SK-N-SH (cell line): ENCODE results near the gene SCART1. TPM values are rescaled to one million over a fixed set of nuclear protein-coding genes. Genes with fewer than 3 reads are reported as not detected.

ENCODE experiments used
- CTCF ChIA-PET: fragments of 300-600, 350-600 bp; formaldehyde crosslinking; extraction: SDS; loops from one replicate; lab custom pipeline; 2021; lab: Yijun Ruan, JAX
- POLR2A ChIA-PET: fragments of 350-600 bp; sonication (Branson Sonifier 250); formaldehyde crosslinking; extraction: SDS; loops from one replicate; lab custom pipeline; 2020; ENCODE audit warnings: antibody characterized with exemption, inconsistent platforms; lab: Yijun Ruan, JAX
- DNase-seq: peaks from one replicate; pipeline ENCODE4 v3.0.0; 2012
- H2AFZ ChIP-seq: fragments of 200-600 bp; sonication (generic); 2 replicates; pipeline ENCODE4 v1.8.1; 2016; ENCODE audit warnings: antibody characterized with exemption, mild to moderate bottlenecking, low read depth
- H3F3A ChIP-seq: fragments of 200-600 bp; sonication (generic); replicated peaks from 2 replicates; pipeline ENCODE3; 2016; ENCODE audit warnings: antibody characterized with exemption, mild to moderate bottlenecking; ENCODE audit not compliant: insufficient read depth
- H3K27ac ChIP-seq, 2 experiments: fragments of 200-500 bp in 1 of 2; fragments of 200-600 bp in 1 of 2; sonication (Bioruptor generic) in 1 of 2; sonication (generic), shearing (Covaris generic) in 1 of 2; 2 replicates each; pipeline versions ENCODE4 v1.5.1 to v1.6.1; 2014 to 2016; ENCODE audit warnings: low read depth in 2 of 2, inconsistent platforms in 1 of 2, low read length in 1 of 2, mild to moderate bottlenecking in 1 of 2, mixed read lengths in 1 of 2
- H3K27me3 ChIP-seq: fragments of 200-600 bp; sonication (generic), shearing (Covaris generic); 2 replicates; pipeline ENCODE4 v1.6.1; 2016; ENCODE audit warnings: mixed run types; ENCODE audit not compliant: insufficient read depth
- H3K36me3 ChIP-seq, 2 experiments: fragments of 200-500 bp in 1 of 2; fragments of 200-600 bp in 1 of 2; sonication (Bioruptor generic) in 1 of 2; sonication (generic) in 1 of 2; replicated peaks in 1 of 2; 2 replicates each; pipeline versions ENCODE3 to v1.5.1; 2014 to 2016; ENCODE audit warnings: low read length in 1 of 2, mild to moderate bottlenecking in 1 of 2; ENCODE audit not compliant: insufficient read depth in 2 of 2, control insufficient read depth in 1 of 2
- H3K4me1 ChIP-seq, 2 experiments: fragments of 200-500 bp in 1 of 2; fragments of 200-600 bp in 1 of 2; sonication (Bioruptor generic) in 1 of 2; sonication (generic), shearing (Covaris generic) in 1 of 2; 2 replicates each; pipeline versions ENCODE4 v1.5.1 to v1.6.1; 2014 to 2016; ENCODE audit warnings: low read depth in 1 of 2, low read length in 1 of 2, mixed run types in 1 of 2; ENCODE audit not compliant: insufficient read depth in 2 of 2, control insufficient read depth in 1 of 2
- H3K4me2 ChIP-seq: fragments of 200-600 bp; sonication (generic), shearing (Covaris generic); 2 replicates; pipeline ENCODE4 v1.6.1; 2017; ENCODE audit warnings: mixed run types
- H3K4me3 ChIP-seq, 2 experiments: fragments of 200-500 bp in 1 of 2; fragments of 200-600 bp in 1 of 2; sonication (Bioruptor generic) in 1 of 2; sonication (generic), shearing (Covaris generic) in 1 of 2; 2 replicates each; pipeline versions ENCODE4 v1.5.1 to v1.8.1; 2014 to 2016; ENCODE audit warnings: low read depth in 2 of 2, inconsistent platforms in 1 of 2, low read length in 1 of 2, mild to moderate bottlenecking in 1 of 2, mixed read lengths in 1 of 2, moderate library complexity in 1 of 2
- H3K79me2 ChIP-seq: fragments of 200-600 bp; sonication (generic); 2 replicates; pipeline ENCODE4 v1.8.1; 2017; ENCODE audit warnings: mild to moderate bottlenecking; ENCODE audit not compliant: insufficient read depth
- H3K9ac ChIP-seq: fragments of 200-600 bp; sonication (generic); 2 replicates; pipeline ENCODE4 v1.6.1; 2017; ENCODE audit warnings: mixed run types
- H3K9me2 ChIP-seq: fragments of 200-600 bp; sonication (generic); 2 replicates; pipeline ENCODE4 v1.6.1; 2017; ENCODE audit warnings: mixed run types
- H3K9me3 ChIP-seq: fragments of 200-600 bp; sonication (generic); 2 replicates; pipeline ENCODE4 v1.6.1; 2017; ENCODE audit warnings: mixed run types, mild to moderate bottlenecking, moderate library complexity
- H4K20me1 ChIP-seq: fragments of 200-600 bp; sonication (generic); 2 replicates; pipeline ENCODE4 v1.6.1; 2017; ENCODE audit warnings: mild to moderate bottlenecking, mixed run types; ENCODE audit not compliant: insufficient read depth
- EP300 ChIP-seq, 2 experiments: IDR thresholded peaks; 2 replicates each; pipeline versions ENCODE4 v1.4.0 to v1.6.1; 2012; ENCODE audit warnings: borderline replicate concordance in 1 of 2, low read depth in 1 of 2, low read length in 1 of 2
- FOSL2 ChIP-seq: IDR thresholded peaks from 2 replicates; pipeline ENCODE4 v1.4.0; 2012; ENCODE audit warnings: low read depth, mild to moderate bottlenecking, moderate library complexity, borderline replicate concordance
- FOXM1 ChIP-seq: IDR thresholded peaks from 2 replicates; pipeline ENCODE4 v1.4.0; 2012; ENCODE audit warnings: low read depth, mild to moderate bottlenecking
- GATA2 ChIP-seq: sonication (generic); formaldehyde crosslinking; IDR thresholded peaks from 2 replicates; pipeline ENCODE4 v1.5.0; 2020; ENCODE audit warnings: mild to moderate bottlenecking, missing genetic modification reagents
- NFIC ChIP-seq: IDR thresholded peaks from 2 replicates; pipeline ENCODE4 v1.4.0; 2012; ENCODE audit warnings: borderline replicate concordance
- NRF1 ChIP-seq: IDR thresholded peaks from 2 replicates; pipeline ENCODE4 v1.6.1; 2012; ENCODE audit warnings: low read depth, mild to moderate bottlenecking, low read length
- RAD21 ChIP-seq: IDR thresholded peaks from 2 replicates; pipeline ENCODE4 v1.6.1; 2012; ENCODE audit warnings: mild to moderate bottlenecking, low read length
- RCOR1 ChIP-seq: fragments of 150-350 bp; IDR thresholded peaks from 2 replicates; pipeline ENCODE4 v1.6.1; 2017; ENCODE audit warnings: antibody characterized with exemption, low read length
- REST ChIP-seq: IDR thresholded peaks from 2 replicates; pipeline ENCODE4 v1.6.1; 2012; ENCODE audit warnings: mild to moderate bottlenecking, low read depth, low read length, moderate library complexity
- RFX5 ChIP-seq: IDR thresholded peaks from 2 replicates; pipeline ENCODE4 v1.6.1; 2012; ENCODE audit warnings: mild to moderate bottlenecking, improper control_type of control experiment, low read length
- SIN3A ChIP-seq: IDR thresholded peaks from 2 replicates; pipeline ENCODE4 v1.6.1; 2012; ENCODE audit warnings: low read depth, mild to moderate bottlenecking, low read length, moderate library complexity, borderline replicate concordance
- TCF12 ChIP-seq: IDR thresholded peaks from 2 replicates; pipeline ENCODE4 v1.4.0; 2012
- YY1 ChIP-seq: IDR thresholded peaks from 2 replicates; pipeline ENCODE4 v1.4.0; 2012; ENCODE audit warnings: low read depth, mild to moderate bottlenecking
- ZBTB33 ChIP-seq: IDR thresholded peaks from 2 replicates; pipeline ENCODE4 v1.4.0; 2012; ENCODE audit warnings: low read depth, borderline replicate concordance
- WGBS: methylation state at CpG from one replicate; pipeline ENCODE4 v1.1.6; 2017; ENCODE audit warnings: low lambda C conversion rate; 5-methylcytosine and 5-hydroxymethylcytosine counted together
- polyA plus RNA-seq, 3 experiments: library from polyadenylated mRNA; depleted of rRNA; stranded (reverse); fragments of >200 nt; gene quantifications; 2 replicates each; pipeline ENCODE4 v1.2.3, GENCODE V29; 2012
- TF ChIP-seq, protein P1 (sequence below): fragments of 200-600 bp; sonication (generic); IDR thresholded peaks from 2 replicates; pipeline ENCODE4 v1.6.1; 2017; ENCODE audit warnings: antibody characterized with exemption, mild to moderate bottlenecking, moderate library complexity

Gene SCART1
- polyA plus RNA-seq, 1 of the 3 experiments (the other 2 are of a cell fraction): 2.1 TPM

DNA sequence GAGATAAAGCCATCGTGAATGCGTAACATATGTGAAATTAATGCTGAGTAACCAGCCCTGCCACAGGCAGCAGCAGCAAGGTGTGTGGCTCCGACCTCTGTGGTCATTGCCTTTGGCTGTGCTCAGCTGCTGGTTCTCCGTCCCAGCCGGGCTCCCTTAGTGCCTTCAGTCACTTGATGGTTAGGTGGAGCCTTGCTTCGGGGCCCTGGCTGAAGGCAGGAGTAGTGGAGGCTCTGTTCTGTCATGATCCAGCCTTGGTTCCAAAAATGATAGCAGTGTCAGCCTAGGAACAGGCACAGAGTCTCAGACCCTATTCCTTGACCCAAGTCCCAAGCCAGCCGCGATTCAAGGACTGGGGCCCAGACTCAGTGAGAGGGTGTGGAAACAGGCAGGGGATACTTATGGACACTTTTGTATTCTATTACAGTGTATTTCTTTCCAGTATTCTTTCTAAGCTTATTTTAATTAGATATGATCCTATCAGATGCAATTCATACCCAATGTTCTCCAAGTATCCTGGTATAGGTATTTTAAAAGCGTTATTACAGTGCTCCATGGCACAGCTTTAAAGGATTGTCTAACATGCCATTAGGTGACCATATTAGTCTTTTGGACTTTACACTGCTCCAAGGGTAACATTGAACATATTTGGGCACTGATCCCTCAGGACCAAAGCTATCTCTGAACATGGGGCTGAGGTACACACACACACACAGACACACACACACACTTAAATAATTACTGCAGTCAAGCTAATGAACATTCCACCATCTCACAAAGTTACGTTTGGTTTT, 9.0 kb downstream of the SCART1 start:
- Histone ChIP-seq H3K36me3 (no peaks in the 10 kb centered on the region), H3K27me3 (no peaks in the 10 kb centered on the region), H3K79me2 (no peaks in the 10 kb centered on the region), H2AFZ (no peak overlapping the region), H3K4me1 (no peaks in the 10 kb centered on the region), H3K9me2 (no peaks in the 10 kb centered on the region), H3K4me2 (no peak overlapping the region), H3K27ac (no peak overlapping the region), H3F3A (no peaks in the 10 kb centered on the region), H3K9me3 (no peaks in the 10 kb centered on the region), H3K9ac (no peak overlapping the region), H4K20me1 (no peaks in the 10 kb centered on the region), H3K4me3 (no peak overlapping the region)
- POLR2A ChIA-PET: no interaction called here
- TF ChIP-seq TCF12: no peak
- no peak for TF ChIP-seq REST
- TF ChIP-seq, protein P1, sequence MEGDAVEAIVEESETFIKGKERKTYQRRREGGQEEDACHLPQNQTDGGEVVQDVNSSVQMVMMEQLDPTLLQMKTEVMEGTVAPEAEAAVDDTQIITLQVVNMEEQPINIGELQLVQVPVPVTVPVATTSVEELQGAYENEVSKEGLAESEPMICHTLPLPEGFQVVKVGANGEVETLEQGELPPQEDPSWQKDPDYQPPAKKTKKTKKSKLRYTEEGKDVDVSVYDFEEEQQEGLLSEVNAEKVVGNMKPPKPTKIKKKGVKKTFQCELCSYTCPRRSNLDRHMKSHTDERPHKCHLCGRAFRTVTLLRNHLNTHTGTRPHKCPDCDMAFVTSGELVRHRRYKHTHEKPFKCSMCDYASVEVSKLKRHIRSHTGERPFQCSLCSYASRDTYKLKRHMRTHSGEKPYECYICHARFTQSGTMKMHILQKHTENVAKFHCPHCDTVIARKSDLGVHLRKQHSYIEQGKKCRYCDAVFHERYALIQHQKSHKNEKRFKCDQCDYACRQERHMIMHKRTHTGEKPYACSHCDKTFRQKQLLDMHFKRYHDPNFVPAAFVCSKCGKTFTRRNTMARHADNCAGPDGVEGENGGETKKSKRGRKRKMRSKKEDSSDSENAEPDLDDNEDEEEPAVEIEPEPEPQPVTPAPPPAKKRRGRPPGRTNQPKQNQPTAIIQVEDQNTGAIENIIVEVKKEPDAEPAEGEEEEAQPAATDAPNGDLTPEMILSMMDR: no peak
- no peak for TF ChIP-seq FOSL2
- TF ChIP-seq ZBTB33: no peak
- no peak for TF ChIP-seq RCOR1
- no peak for TF ChIP-seq FOXM1
- TF ChIP-seq RFX5: no peak
- TF ChIP-seq SIN3A: no peak
- no peak for TF ChIP-seq EP300 (IDR thresholded peaks at IDR 0.05; ENCODE audit: borderline replicate concordance in 1 of 2, low read depth in 1 of 2, low read length in 1 of 2)
- TF ChIP-seq RAD21: no peak
- TF ChIP-seq GATA2: no peak
- TF ChIP-seq YY1: no peak
- no peak for TF ChIP-seq NRF1
- no peak for TF ChIP-seq NFIC
- 26% methylated on average over 9 of the region's 10 CpGs for WGBS
- CTCF ChIA-PET: interaction anchor here (1.8 kb wide), 1 partner anchor 9 kb away, joined by 4 read pairs; the partner anchor contains the start of gene SCART1
- peak; percentile 4 for DNase-seq
